CD4-positive, alpha-beta memory T cell (primary cell): ENCODE results near the gene ASB1. TPM values are rescaled to one million over a fixed set of nuclear protein-coding genes. Genes with fewer than 3 reads are reported as not detected.

Experiments
- CTCF ChIA-PET: fragments of 350-600 bp; sonication (Branson Sonifier 250); formaldehyde crosslinking; loops from one replicate; lab custom pipeline; 2021; ENCODE audit warnings: inconsistent platforms; ENCODE audit not compliant: partially characterized antibody; lab: Charles Lee
- POLR2A ChIA-PET: fragments of 350-600 bp; sonication (Branson Sonifier 250); formaldehyde crosslinking; loops from one replicate; lab custom pipeline; 2021; ENCODE audit not compliant: partially characterized antibody; lab: Charles Lee
- DNase-seq, 5 donors: peaks; one replicate each; pipeline versions ENCODE4 v3.0.0 to v3.0.0-alpha.2; 2020 to 2022; ENCODE audit warnings: mixed read lengths in 1 of 5
- H3K27ac ChIP-seq: one replicate; pipeline ENCODE4 v1.7.0; 2013; ENCODE audit warnings: low read depth, low read length
- H3K27me3 ChIP-seq: 2 replicates; pipeline ENCODE4 v1.7.0; 2013; ENCODE audit warnings: mild to moderate bottlenecking, low read length, moderate library complexity; ENCODE audit not compliant: insufficient read depth
- H3K36me3 ChIP-seq: 2 replicates; pipeline ENCODE4 v1.7.0; 2013; ENCODE audit warnings: mild to moderate bottlenecking, low read length, moderate library complexity; ENCODE audit not compliant: insufficient read depth
- H3K4me1 ChIP-seq: 2 replicates; pipeline ENCODE4 v1.7.0; 2013; ENCODE audit warnings: mild to moderate bottlenecking, low read length, moderate library complexity; ENCODE audit not compliant: insufficient read depth
- H3K4me3 ChIP-seq, 2 donors: one replicate each; pipeline ENCODE4 v1.7.0; 2013; ENCODE audit warnings: low read length in 2 of 2, mild to moderate bottlenecking in 1 of 2
- H3K9me3 ChIP-seq, 2 donors: one replicate each; pipeline ENCODE4 v1.7.0; 2013; ENCODE audit warnings: low read length in 2 of 2, control low read depth in 1 of 2; ENCODE audit not compliant: control insufficient read depth in 1 of 2
- H3K27ac Mint-ChIP-seq, 7 donors: one replicate each; pipeline ENCODE4 v1.8.0; 2020 to 2021; ENCODE audit warnings: mixed read lengths in 7 of 7, mild to moderate bottlenecking in 6 of 7, inconsistent platforms in 3 of 7, moderate library complexity in 3 of 7
- H3K27me3 Mint-ChIP-seq, 2 donors: one replicate each; pipeline ENCODE4 v1.8.0; 2020 to 2021; ENCODE audit warnings: mixed read lengths in 2 of 2
- H3K36me3 Mint-ChIP-seq, 2 donors: one replicate each; pipeline ENCODE4 v1.8.0; 2020 to 2021; ENCODE audit warnings: mixed read lengths in 2 of 2, inconsistent platforms in 1 of 2, mild to moderate bottlenecking in 1 of 2
- H3K4me1 Mint-ChIP-seq, 4 donors: one replicate each; pipeline ENCODE4 v1.8.0; 2020 to 2021; ENCODE audit warnings: mixed read lengths in 4 of 4, mild to moderate bottlenecking in 1 of 4
- H3K4me3 Mint-ChIP-seq, 8 donors: one replicate each; pipeline ENCODE4 v1.8.0; 2020 to 2021; ENCODE audit warnings: mixed read lengths in 8 of 8, mild to moderate bottlenecking in 7 of 8, moderate library complexity in 6 of 8, inconsistent platforms in 3 of 8
- H3K9me3 Mint-ChIP-seq, 8 donors: one replicate each; pipeline ENCODE4 v1.8.0; 2020 to 2021; ENCODE audit warnings: mixed read lengths in 8 of 8, mild to moderate bottlenecking in 5 of 8, inconsistent platforms in 3 of 8, moderate library complexity in 1 of 8
- intact Hi-C: fragments of 100-400 bp; cut with micrococcal nuclease; formaldehyde crosslinking; loops from one replicate; pipeline ENCODE4 v1.15.1; 2023
- polyA plus RNA-seq, 2 donors: library from polyadenylated mRNA; unstranded; fragments of 300-500 nt; fragmentation: Illumina TruSeq; gene quantifications; one replicate each; pipeline ENCODE4 v1.2.3, GENCODE V29; 2021
- total RNA-seq, 2 experiments: library from RNA; stranded (reverse); gene quantifications; one replicate each; pipeline ENCODE4 v1.2.3, GENCODE V29; 2021

Gene ASB1
- total and polyA plus RNA-seq, 4 experiments from 2014 or later: 19.5 to 48.4 (median 34.5) TPM

DNA sequence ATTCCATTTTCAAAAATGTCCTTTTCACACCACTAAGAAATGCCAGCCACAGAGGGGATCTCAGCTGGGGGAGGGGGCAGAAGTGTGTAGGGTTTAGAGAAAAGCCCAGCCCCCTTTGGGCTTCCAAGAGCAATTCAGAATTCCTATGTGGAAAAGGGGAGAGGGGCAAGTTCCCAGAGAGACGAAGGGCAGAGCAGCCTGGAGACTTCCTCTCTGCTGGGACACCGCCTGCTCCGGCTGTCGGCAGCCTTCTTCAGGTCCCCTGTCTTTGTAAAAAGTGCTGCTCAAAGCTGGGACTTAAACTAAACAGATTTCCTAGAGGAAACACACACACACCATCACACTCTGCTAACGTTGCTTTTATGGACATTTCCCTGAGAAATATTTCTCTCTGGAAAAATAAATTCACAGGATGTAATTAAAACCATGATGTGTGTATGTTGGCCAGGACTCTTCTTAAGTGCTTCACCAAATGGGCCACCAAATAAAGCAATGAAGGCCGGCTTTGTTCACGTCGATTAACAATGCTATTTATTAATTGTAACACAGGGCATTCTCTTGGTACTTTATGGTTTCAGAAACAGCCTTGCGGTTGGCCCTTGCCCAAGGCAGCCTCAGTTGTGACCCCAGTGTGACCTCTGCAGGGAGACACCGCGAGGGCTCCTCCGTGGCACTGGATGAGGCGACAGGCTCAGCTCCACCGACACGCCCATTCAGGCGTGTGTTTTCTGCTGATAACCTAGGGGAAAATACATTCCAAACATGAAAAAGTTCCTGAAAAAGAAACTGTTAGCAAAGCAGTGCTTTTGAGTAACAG is 5.6 kb upstream of the ASB1 start:
- Mint-ChIP-seq H3K9me3 (peaks cover 0 to 9% (median 5%) of the 10 kb centered on the region in 8 donors), H3K4me3 (no peak overlapping the region), H3K36me3 (peaks cover 0 to 7% of the 10 kb centered on the region in 2 donors), H3K4me1 (peaks cover 1 to 6% (median 3%) of the 10 kb centered on the region in 4 donors), H3K27ac (peak overlapping the region in 3 of 7 donors; percentile 12 to 57 (median 56)), H3K27me3 (no peaks in the 10 kb centered on the region)
- Histone ChIP-seq H3K4me1 (peaks cover 8% of the 10 kb centered on the region), H3K4me3 (no peak overlapping the region), H3K27me3 (no peaks in the 10 kb centered on the region), H3K36me3 (no peaks in the 10 kb centered on the region), H3K27ac (no peak overlapping the region), H3K9me3 (peaks cover 0 to 1% of the 10 kb centered on the region in 2 donors)
- intact Hi-C loops: loop anchor here (10.0 kb wide), 1 partner anchor 96 kb away; the partner anchor contains the start of gene TRAF3IP1
- ChIA-PET CTCF (no interaction called here), POLR2A (no interaction called here)
- no peak for DNase-seq

- Mint-ChIP-seq H3K36me3 (peaks cover 1 to 2% of the 10 kb centered on the region in 2 donors), H3K4me3 (no peak overlapping the region), H3K27ac (no peak overlapping the region), H3K4me1 (peaks cover 3 to 10% (median 5%) of the 10 kb centered on the region in 4 donors), H3K27me3 (no peaks in the 10 kb centered on the region), H3K9me3 (peaks cover 0 to 3% (median 0%) of the 10 kb centered on the region in 8 donors)
- intact Hi-C loops: loop anchor here (10.0 kb wide), 1 partner anchor 97 kb away; the partner anchor contains the start of gene TRAF3IP1
- ChIA-PET CTCF (no interaction called here), POLR2A (no interaction called here)
- DNase-seq: no peak
- peaks cover 10% of the 10 kb centered on the region for H3K4me1 ChIP-seq
- no peak overlapping the region for H3K4me3 ChIP-seq
- H3K27me3 ChIP-seq: no peaks in the 10 kb centered on the region
- no peak overlapping the region for H3K27ac ChIP-seq
- no peaks in the 10 kb centered on the region for H3K36me3 ChIP-seq
- no peaks in the 10 kb centered on the region for H3K9me3 ChIP-seq
These were observed 5.1 kb upstream of the ASB1 start for GRCh38 chr2:238421695-238422035.

GRCh38 chr2:238422285-238422684 is 4.4 kb upstream of the ASB1 start:
- ChIA-PET CTCF (no interaction called here), POLR2A (no interaction called here)
- Histone ChIP-seq H3K27ac (no peak overlapping the region), H3K9me3 (no peaks in the 10 kb centered on the region), H3K4me1 (peaks cover 11% of the 10 kb centered on the region), H3K36me3 (no peaks in the 10 kb centered on the region), H3K4me3 (no peak overlapping the region), H3K27me3 (no peaks in the 10 kb centered on the region)
- Mint-ChIP-seq H3K27me3 (no peaks in the 10 kb centered on the region), H3K4me1 (peaks cover 3 to 11% (median 6%) of the 10 kb centered on the region in 4 donors), H3K4me3 (peak overlapping the region in 1 of 8 donors; percentile 67), H3K36me3 (peaks cover 0 to 3% of the 10 kb centered on the region in 2 donors), H3K27ac (no peak overlapping the region), H3K9me3 (peaks cover 0 to 2% (median 0%) of the 10 kb centered on the region in 8 donors)
- intact Hi-C loops: loop anchor here (10.0 kb wide), 1 partner anchor 97 kb away; the partner anchor contains the start of gene TRAF3IP1
- no peak for DNase-seq

- intact Hi-C loops: loop anchor here (10.0 kb wide), 1 partner anchor 98 kb away; the partner anchor contains the start of gene TRAF3IP1
- H3K4me3 Mint-ChIP-seq: no peak overlapping the region
- CTCF ChIA-PET: no interaction called here
These were observed 3.8 kb upstream of the ASB1 start for GRCh38 chr2:238422940-238423339.

GRCh38 chr2:238423561-238424312 is 3.0 kb upstream of the ASB1 start:
- H3K4me3 Mint-ChIP-seq: no peak overlapping the region
- CTCF ChIA-PET: no interaction called here
- intact Hi-C loops: loop anchor here (10.0 kb wide), 1 partner anchor 99 kb away; the partner anchor contains the start of gene TRAF3IP1

More at GRCh38 chr2:238422940-238423339, 3.8 kb upstream of the ASB1 start:
- Mint-ChIP-seq H3K4me1 (peaks cover 8 to 18% (median 12%) of the 10 kb centered on the region in 4 donors), H3K9me3 (peaks cover 0 to 2% (median 0%) of the 10 kb centered on the region in 8 donors), H3K27ac (no peak overlapping the region), H3K27me3 (no peaks in the 10 kb centered on the region), H3K36me3 (peaks cover 0 to 7% of the 10 kb centered on the region in 2 donors)
- Histone ChIP-seq H3K36me3 (no peaks in the 10 kb centered on the region), H3K27me3 (no peaks in the 10 kb centered on the region), H3K4me1 (peaks cover 18% of the 10 kb centered on the region), H3K4me3 (no peak overlapping the region), H3K9me3 (no peaks in the 10 kb centered on the region), H3K27ac (no peak overlapping the region)
- POLR2A ChIA-PET: interaction anchor here (0.6 kb wide), 1 partner anchor 18 kb away, joined by 3 read pairs; no protein-coding TSS in a partner anchor
- no peak for DNase-seq

GRCh38 chr2:238424313-238424700 is 2.4 kb upstream of the ASB1 start:
- CTCF ChIA-PET: no interaction called here
- Histone ChIP-seq H3K4me1 (peaks cover 32% of the 10 kb centered on the region), H3K4me3 (no peak overlapping the region), H3K36me3 (no peaks in the 10 kb centered on the region), H3K27ac (no peak overlapping the region), H3K27me3 (no peaks in the 10 kb centered on the region), H3K9me3 (no peaks in the 10 kb centered on the region)
- Mint-ChIP-seq H3K27ac (peak overlapping the region in 6 of 7 donors; percentile 22 to 89 (median 58)), H3K27me3 (no peaks in the 10 kb centered on the region), H3K36me3 (peaks cover 1 to 9% of the 10 kb centered on the region in 2 donors), H3K4me3 (peak overlapping the region in 3 of 8 donors; percentile 57 to 89 (median 76)), H3K9me3 (peaks cover 0 to 2% (median 0%) of the 10 kb centered on the region in 8 donors), H3K4me1 (peaks cover 15 to 30% (median 24%) of the 10 kb centered on the region in 4 donors)
- DNase-seq: no peak
- intact Hi-C loops: loop anchor here (10.0 kb wide), 1 partner anchor 100 kb away; the partner anchor contains the start of gene TRAF3IP1
- POLR2A ChIA-PET: no interaction called here

More at GRCh38 chr2:238423561-238424312, 3.0 kb upstream of the ASB1 start:
- peaks cover 0 to 8% of the 10 kb centered on the region in 2 donors for H3K36me3 Mint-ChIP-seq
- Histone ChIP-seq H3K36me3 (no peaks in the 10 kb centered on the region), H3K27me3 (no peaks in the 10 kb centered on the region), H3K27ac (no peak overlapping the region), H3K4me1 (peaks cover 26% of the 10 kb centered on the region), H3K9me3 (no peaks in the 10 kb centered on the region), H3K4me3 (no peak overlapping the region)
- no peaks in the 10 kb centered on the region for H3K27me3 Mint-ChIP-seq
- peaks cover 0 to 2% (median 0%) of the 10 kb centered on the region in 8 donors for H3K9me3 Mint-ChIP-seq
- H3K4me1 Mint-ChIP-seq: peaks cover 12 to 26% (median 19%) of the 10 kb centered on the region in 4 donors
- DNase-seq: no peak
- POLR2A ChIA-PET: no interaction called here
- H3K27ac Mint-ChIP-seq: peak overlapping the region in 1 of 7 donors; percentile 22
